OCI-M2 (cell line): Measurements from ENCODE around the gene SAP130.

Experiments used
- DNase-seq: peaks from one replicate; lab custom pipeline; 2025; ENCODE audit not compliant: unreplicated experiment; lab: John Stamatoyannopoulos, UW

The SAP130 gene

GRCh38 chr2:127897531-127898211, 130.2 kb downstream of the SAP130 start:
- no peak for DNase-seq

GRCh38 chr2:127893494-127893893, 134.4 kb downstream of the SAP130 start:
- DNase-seq, result no peak

GRCh38 chr2:127893033-127893432, 134.8 kb downstream of the SAP130 start:
- no peak for DNase-seq

GRCh38 chr2:127891811-127892210, 136.0 kb downstream of the SAP130 start:
- no peak for DNase-seq
